ENCODE data around the gene TARS3.
A peak's percentile ranks its signal among the peaks of the same experiment; 100 is the strongest.

Gene TARS3

GRCh38 chr15:101619615-101619865 lies 104.7 kb downstream of the TARS3 start:
- DNase-seq, result no peak

- no peak for DNase-seq
These were observed 105.2 kb downstream of the TARS3 start for GRCh38 chr15:101618851-101619614.

- no peak for DNase-seq
These were observed 106.2 kb downstream of the TARS3 start for GRCh38 chr15:101618076-101618475.

- no peak for DNase-seq
These were observed 106.8 kb downstream of the TARS3 start for GRCh38 chr15:101617390-101617965.

GRCh38 chr15:101615986-101616848 lies 108.1 kb downstream of the TARS3 start:
- DNase-seq, result no peak

- DNase-seq, result no peak
These were observed 108.8 kb downstream of the TARS3 start for GRCh38 chr15:101615414-101615985.

GRCh38 chr15:101614761-101615160 lies 109.5 kb downstream of the TARS3 start:
- no peak for DNase-seq

GRCh38 chr15:101614001-101614585 lies 110.2 kb downstream of the TARS3 start:
- DNase-seq, result no peak

- DNase-seq, result peak; percentile 75
These were observed 110.9 kb downstream of the TARS3 start for GRCh38 chr15:101613130-101614000.

GRCh38 chr15:101612676-101613075 lies 111.6 kb downstream of the TARS3 start:
- no peak for DNase-seq

GRCh38 chr15:101611580-101612299 lies 112.5 kb downstream of the TARS3 start:
- no peak for DNase-seq

- no peak for DNase-seq
These were observed 113.3 kb downstream of the TARS3 start for GRCh38 chr15:101611007-101611406.

GRCh38 chr15:101610611-101611000 lies 113.7 kb downstream of the TARS3 start:
- no peak for DNase-seq

- no peak for DNase-seq
These were observed 114.3 kb downstream of the TARS3 start for GRCh38 chr15:101609742-101610610.

- DNase-seq, result no peak
These were observed 116.1 kb downstream of the TARS3 start for GRCh38 chr15:101608201-101608600.

- no peak for DNase-seq
These were observed 117.2 kb downstream of the TARS3 start for GRCh38 chr15:101607108-101607507.

- no peak for DNase-seq
These were observed 120.0 kb downstream of the TARS3 start for GRCh38 chr15:101604124-101604874.
